NCI-H1048 (cell line): ENCODE measurements around the gene SLC12A2.

Source experiments
- DNase-seq: peaks from one replicate; lab custom pipeline; 2025; lab: John Stamatoyannopoulos, UW

SLC12A2 gene

DNA sequence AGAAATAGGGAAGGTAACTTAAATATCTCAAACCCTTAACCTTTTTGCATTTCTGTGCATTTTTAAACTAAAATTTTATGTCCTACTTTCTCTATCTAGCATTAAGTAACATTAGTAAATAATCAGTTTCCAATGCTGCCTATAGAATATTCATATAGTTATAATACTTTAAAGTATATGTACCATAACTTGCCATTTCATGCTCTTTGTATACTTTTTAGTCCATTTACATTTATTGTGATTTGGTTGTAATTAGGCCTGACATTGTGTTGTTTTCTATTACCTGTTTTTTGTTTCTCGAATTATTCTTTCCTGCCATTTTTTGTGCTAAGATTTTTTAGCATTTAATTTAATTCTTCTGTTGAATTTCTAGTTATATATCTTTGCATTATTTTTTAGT, 13.7 kb downstream of the SLC12A2 start:
- DNase-seq: no peak

DNA sequence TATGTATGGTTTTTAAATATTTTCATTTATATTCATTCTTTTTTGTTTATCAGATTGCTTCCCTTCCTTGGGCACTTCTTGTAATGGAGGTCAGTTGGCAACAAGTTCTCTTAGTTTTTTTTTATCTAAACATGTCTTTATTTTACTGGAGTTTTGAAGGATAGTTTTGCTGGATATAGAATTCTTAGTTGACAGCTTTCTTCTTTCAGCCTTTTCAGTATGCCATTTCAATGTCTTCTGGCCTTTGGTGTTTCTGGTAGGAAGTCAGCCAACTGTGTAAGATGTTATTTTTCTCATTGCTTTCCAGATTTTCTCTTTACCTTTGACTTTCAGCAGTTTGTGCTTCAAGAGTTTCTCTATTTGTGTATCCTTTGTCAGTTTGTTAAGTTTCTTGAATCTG, 14.2 kb downstream of the SLC12A2 start:
- DNase-seq: no peak

- DNase-seq: no peak
Measured at GRCh38 chr5:128099944-128100343, 16.4 kb downstream of the SLC12A2 start.

DNA sequence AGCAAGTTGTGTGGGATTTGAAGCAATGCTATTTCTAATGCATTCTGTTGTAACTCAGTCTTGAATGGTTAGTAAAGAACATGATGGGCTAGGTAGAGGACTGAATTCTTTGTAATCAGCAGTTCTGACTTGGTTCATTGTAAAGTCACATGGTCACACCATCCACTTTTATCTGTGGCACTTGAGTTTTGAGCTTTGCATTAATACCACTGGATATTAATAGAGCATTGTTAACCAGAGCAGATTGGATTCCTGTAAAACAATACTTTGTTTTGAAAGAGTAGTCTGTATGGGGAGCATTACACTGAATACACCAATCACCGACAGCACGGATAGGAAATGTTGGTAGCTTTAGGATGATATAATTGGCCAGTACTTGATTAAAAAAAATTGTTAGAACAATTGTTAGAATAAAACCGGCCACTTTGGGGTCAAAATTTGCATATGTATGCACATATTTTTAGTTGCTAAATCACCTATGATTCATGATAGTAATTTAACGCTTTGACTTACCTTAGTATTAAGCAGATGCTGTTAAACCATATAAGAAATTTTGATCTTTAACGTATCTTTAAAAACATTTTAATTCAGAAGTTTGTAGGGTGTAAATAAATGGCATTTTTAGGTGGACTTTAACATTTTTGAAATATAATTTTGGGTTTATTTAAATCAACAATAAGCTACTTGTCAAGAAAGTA, 17.4 kb downstream of the SLC12A2 start:
- no peak for DNase-seq

GRCh38 chr5:128101676-128102075, 18.1 kb downstream of the SLC12A2 start:
- no peak for DNase-seq

GRCh38 chr5:128105203-128105602, 21.6 kb downstream of the SLC12A2 start:
- DNase-seq: no peak

DNA sequence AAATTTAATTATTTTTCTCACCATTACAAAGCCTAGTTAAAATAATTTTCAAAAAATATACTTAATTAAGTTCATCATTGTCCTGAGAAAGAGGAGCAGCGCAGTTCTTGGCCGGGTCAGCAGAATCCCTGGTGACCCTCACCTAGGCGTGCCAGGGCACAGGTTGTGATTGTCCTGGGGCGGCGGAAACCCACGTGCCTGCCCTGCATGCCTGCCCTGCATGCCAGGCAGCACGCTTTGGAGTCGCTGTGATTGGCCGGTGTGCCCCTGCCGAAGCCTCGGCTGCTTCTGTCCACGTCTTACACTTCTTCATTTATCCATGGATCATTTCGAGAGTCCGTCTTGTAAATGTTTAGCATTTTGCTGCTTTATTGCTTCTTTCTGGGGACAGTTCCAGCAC, 25.6 kb downstream of the SLC12A2 start:
- DNase-seq: no peak

- DNase-seq: no peak
Measured at GRCh38 chr5:128109766-128110165, 26.2 kb downstream of the SLC12A2 start.

GRCh38 chr5:128111818-128112448, 28.4 kb downstream of the SLC12A2 start:
- no peak for DNase-seq

DNA sequence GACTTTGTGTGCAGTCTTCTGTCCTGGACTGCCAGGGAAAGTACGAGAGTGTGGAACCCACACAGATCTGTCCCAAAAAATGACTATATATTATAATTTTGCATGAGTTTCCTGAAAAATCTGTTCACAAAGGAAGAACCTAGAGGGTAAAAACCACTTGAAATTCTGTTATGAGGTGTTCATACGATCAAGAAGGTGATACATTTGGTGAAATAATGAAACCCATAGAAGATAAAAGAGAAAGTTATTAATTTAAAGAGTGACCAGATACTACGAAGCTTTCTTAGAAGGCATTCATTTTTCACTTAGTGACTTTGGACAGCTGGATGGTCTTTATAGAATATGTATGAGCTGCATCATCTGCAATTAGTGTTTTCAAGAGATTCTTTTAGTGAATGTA, 32.9 kb downstream of the SLC12A2 start:
- DNase-seq: no peak

- DNase-seq: no peak
Measured at GRCh38 chr5:128118214-128118613, 34.6 kb downstream of the SLC12A2 start.

DNA sequence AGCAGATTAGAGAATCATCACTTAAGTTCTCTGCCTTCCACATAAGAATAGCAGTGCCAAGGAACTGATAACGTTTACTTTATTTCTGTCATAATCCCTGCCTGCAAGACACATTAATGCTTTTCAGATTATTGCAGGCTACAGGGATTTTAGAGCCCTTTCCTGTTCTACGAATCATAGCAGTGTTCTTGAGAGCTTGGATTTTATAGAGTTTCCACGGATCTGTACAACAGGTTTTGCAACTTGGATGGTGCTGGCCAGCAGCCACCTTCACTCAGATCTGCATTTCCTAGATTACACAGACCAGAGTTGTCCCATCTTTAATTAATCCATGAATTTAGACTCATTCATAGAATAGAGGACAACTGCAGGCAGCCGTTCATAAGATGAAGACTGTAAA, 38.1 kb downstream of the SLC12A2 start:
- DNase-seq: peak; percentile 19

GRCh38 chr5:128123936-128124335, 40.4 kb downstream of the SLC12A2 start:
- DNase-seq: no peak

DNA sequence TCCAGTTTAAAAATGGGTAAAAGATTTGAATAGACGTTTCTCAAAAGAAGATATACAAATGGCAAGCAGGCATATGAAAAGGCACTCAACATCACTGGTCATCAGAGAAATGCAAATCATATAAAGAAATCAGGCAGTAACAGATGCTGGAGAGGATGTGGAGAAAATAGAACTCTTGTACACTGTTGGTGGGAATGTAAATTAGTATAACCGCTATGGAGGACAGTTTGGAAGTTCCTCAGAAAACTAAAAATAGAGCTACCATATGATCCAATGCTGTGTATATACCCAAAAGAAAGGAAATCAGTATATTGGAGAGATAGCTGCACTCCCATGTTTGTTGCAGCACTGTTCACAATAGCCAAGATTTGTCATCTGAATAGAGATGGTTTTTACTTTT, 42.7 kb downstream of the SLC12A2 start:
- DNase-seq: no peak

DNA sequence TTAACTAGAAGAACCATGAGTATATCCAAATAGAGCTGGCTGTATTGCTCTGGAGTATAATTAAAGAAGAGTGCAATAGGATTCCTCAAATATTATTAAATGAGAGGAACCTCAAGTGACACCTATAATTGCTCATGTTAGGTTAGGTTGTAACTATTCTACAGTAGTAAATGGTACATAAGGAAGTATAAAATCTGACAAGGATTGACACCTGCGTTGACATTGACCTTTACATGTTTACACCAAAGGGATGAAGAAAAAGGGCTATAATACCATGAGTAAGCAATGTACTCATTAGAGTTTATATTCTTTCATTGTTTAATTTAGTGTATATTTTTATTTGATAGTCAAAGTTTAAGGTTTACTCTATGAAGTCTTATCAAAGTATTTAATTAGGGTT, 48.9 kb downstream of the SLC12A2 start:
- DNase-seq: no peak

GRCh38 chr5:128135286-128135685, 51.7 kb downstream of the SLC12A2 start:
- no peak for DNase-seq

- DNase-seq: no peak
Measured at GRCh38 chr5:128143911-128144310, 60.3 kb downstream of the SLC12A2 start.

- DNase-seq: no peak
Measured at GRCh38 chr5:128144491-128144890, 60.9 kb downstream of the SLC12A2 start.

GRCh38 chr5:128146671-128147070, 63.1 kb downstream of the SLC12A2 start:
- DNase-seq: no peak

GRCh38 chr5:128154943-128155342, 71.4 kb downstream of the SLC12A2 start:
- no peak for DNase-seq

DNA sequence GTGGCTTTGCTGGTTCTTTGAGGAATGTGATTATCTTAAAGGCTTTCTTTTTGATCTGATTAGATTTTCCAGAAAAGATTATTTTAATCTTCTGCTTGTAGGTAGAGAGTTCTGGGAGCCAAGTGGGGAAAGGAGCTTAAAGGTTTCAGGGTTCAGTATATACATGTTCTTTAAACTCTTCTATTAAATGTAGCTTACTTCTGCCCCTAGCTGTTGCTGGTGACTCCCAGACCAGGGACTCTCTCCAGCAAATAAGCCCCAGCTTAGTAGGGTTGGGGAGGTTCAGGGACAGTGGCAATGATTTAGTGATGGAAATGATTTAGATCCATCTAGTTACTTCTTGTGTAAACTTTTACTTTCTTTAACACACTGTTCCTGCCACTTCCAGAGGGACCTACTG, 72.2 kb downstream of the SLC12A2 start:
- DNase-seq: no peak

- no peak for DNase-seq
Measured at GRCh38 chr5:128156521-128156920, 73.0 kb downstream of the SLC12A2 start.

GRCh38 chr5:128158342-128158741, 74.8 kb downstream of the SLC12A2 start:
- DNase-seq: no peak

- DNase-seq: no peak
Measured at GRCh38 chr5:128163991-128164390, 80.4 kb downstream of the SLC12A2 start.
